HK-2 (cell line): ENCODE measurements around the gene CADM4.
"Not testable (repeated sequence)": the region's sequence is repeated elsewhere in the genome, so short reads cannot be mapped to it uniquely, and the experiment has no call there.

Source experiments
- DNase-seq: peaks from one replicate; pipeline ENCODE4 v3.0.0-alpha.2; 2018; ENCODE audit not compliant: unreplicated experiment

CADM4 gene

GRCh38 chr19:43664018-43664417 lies 24.4 kb upstream of the CADM4 start:
- no peak for DNase-seq

DNA sequence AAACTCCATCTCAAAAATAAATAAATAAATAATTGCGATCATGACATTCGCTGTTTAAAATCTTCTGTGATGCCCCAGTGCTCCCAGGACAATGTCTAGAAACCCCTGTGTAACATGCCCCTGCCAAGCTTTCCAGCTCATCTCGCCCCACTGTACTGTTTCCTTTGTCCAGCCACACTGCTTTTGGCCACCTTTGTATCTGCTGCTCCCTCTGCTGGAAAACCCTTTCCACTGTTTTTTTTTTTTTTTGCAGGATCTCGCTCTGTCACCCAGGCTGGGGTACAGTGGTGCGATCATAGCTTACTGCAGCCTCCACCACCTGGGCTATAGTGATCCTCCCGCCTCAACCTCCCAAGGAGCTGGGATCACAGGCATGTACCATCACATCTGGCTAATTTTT lies 22.8 kb upstream of the CADM4 start:
- DNase-seq: no peak

DNA sequence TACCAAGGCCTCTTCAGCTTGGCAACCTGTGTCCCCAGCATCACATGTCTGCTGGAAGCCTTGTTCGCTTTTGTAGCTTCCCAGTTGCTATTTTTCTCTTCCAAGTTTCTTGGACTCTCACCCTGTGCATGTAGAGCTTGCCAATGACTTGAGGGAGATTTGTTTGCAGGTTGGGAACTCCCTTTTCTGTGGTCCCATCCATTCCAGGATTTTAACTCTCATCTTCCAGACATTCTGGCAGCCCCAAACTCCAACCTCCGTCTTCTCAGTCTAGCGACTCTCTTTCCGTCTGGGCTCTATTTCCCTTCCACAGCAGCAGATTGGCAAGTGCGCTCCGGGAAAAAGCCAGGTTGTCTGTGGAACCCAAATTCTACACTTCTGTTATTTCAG lies 21.3 kb upstream of the CADM4 start:
- DNase-seq: no peak

DNA sequence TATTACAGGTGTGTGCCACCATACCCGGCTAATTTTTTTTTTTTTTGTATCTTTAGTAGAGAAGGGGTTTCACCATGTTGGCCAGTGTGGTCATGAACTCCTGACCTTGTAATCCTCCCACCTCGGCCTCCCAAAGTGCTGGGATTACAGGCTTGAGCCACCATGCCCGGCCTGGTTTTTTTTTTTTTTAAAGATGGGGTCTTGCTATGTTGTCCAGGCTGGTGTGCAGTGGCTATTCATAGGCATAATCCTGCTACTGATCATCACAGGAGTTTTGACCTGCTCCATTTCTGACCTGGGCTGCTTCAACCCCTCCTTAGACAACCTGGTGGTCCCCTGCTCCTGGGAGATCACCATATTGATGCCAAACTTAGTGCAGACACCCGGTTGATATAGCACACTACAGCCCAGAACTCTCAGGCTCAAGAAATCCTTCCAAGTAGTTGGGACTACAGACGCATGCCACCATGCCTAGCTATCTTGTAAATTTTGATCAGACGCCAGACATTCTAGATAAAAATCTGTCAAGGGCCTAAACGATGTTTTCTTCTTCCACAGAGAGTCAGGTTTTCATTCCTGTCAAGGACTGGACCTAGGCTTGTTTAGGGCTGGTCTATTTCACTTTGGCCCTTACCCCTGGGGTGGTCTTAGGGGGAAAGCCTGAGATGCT lies 20.8 kb upstream of the CADM4 start:
- no peak for DNase-seq

DNA sequence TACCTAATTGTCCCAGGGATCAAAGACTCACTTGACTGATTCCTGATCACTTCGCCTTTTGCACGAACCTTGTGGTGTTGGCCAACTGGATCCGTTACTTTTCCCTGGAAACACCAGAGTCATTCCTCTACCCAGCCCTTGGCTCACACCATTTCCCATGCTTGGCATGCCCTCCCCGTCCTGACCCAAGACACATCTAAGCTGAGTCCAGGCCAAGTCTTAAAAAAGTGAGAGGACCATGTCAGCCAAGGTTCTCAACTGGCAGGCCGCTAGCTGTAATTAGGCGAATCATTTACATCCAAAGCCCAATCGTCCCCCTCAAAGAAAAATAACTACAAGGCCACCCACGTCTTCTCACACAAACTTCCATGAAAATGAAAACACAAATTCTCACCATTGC lies 18.8 kb upstream of the CADM4 start:
- DNase-seq: no peak

DNA sequence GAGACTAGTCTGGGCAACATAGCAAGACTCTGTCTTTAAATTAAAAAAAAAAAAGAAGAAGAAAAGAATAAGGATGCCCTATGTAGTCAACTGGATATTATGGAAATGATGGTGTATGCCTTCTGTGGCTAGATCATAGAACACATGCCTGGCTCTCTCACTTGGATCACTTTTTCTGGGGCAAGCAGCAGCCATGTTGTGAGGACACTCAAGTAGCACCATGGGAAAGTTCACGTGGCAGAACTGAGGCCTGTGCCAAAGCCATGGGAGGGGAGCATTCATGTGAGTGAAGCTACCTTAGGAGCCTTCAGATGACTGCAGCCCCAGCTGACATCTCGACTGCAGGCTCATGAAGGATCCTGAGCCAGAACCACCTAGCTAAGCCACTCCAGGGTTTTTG lies 18.4 kb upstream of the CADM4 start:
- no peak for DNase-seq

DNA sequence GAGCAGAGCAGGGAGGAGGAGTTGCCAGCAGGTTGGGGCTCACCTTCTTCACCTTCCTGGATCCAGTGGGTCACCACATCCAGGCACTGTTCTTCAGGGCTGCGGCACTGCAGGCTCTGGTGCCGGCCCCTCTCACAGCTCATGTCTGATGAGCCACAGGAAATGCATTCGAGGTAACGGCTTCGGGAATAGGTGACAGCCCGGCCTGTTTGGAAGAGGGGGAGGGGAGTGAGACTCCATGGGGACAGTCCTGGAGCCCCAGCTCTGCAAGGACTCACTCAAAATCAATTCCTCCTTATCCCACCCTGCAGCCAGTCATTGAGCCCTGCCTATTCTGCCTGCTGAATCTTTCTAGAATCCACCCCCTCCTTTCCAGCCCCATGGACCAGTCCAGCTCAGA lies 16.8 kb upstream of the CADM4 start:
- DNase-seq: no peak

GRCh38 chr19:43652546-43652874 lies 12.9 kb upstream of the CADM4 start:
- DNase-seq: no peak

GRCh38 chr19:43651758-43652545 lies 12.3 kb upstream of the CADM4 start:
- peak; percentile 52 for DNase-seq

- DNase-seq: not testable (repeated sequence)
Observed at GRCh38 chr19:43650276-43650675, 10.6 kb upstream of the CADM4 start.

GRCh38 chr19:43649514-43649913 lies 9.9 kb upstream of the CADM4 start:
- DNase-seq: no peak

DNA sequence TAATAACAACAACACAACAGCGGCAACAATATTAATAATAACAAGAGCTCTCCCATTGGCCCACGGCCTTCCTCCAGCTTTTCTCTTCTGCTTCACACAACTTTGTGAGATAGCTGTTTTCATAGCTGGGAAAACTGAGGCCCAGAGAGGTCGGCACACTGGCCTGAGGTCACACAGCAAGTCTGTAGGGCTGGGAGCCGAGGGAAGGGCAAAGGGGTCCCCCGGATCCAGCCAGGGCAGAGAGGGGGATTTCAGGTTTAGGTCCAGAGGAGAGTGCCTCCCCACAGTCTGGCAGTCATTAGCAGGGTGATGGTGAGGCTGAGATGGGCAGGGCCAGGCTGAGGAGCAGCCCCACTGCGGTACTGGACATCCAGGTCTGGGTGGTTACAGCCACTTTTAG lies 9.0 kb upstream of the CADM4 start:
- no peak for DNase-seq

GRCh38 chr19:43644181-43644580 lies 4.5 kb upstream of the CADM4 start:
- no peak for DNase-seq

- DNase-seq: no peak
Observed at GRCh38 chr19:43643326-43643725, 3.7 kb upstream of the CADM4 start.

GRCh38 chr19:43642531-43642930 lies 2.9 kb upstream of the CADM4 start:
- DNase-seq: no peak

GRCh38 chr19:43641333-43641732 lies 1.7 kb upstream of the CADM4 start:
- DNase-seq: no peak

DNA sequence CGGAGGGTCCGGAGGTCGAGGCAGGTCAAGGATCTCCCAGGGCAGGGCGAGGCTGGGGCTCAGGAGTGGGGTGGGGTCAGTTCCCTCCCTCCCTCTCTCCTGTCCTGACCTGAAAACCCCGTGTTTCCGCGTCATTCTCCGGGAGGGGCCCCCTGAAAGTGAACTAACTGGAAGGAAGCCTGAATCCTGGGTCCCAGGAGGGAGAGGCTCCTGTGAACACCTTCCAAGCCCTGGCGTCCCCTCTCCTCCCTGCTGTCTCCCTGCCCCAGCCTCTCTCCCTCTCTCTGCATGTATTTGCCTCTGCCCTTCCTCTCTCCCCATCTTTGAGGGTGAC lies 741 bp upstream of the CADM4 start:
- no peak for DNase-seq

- DNase-seq: no peak
Observed at GRCh38 chr19:43638995-43639518, 593 bp downstream of the CADM4 start.

- DNase-seq: no peak
Observed at GRCh38 chr19:43638214-43638994, 1.2 kb downstream of the CADM4 start.

DNA sequence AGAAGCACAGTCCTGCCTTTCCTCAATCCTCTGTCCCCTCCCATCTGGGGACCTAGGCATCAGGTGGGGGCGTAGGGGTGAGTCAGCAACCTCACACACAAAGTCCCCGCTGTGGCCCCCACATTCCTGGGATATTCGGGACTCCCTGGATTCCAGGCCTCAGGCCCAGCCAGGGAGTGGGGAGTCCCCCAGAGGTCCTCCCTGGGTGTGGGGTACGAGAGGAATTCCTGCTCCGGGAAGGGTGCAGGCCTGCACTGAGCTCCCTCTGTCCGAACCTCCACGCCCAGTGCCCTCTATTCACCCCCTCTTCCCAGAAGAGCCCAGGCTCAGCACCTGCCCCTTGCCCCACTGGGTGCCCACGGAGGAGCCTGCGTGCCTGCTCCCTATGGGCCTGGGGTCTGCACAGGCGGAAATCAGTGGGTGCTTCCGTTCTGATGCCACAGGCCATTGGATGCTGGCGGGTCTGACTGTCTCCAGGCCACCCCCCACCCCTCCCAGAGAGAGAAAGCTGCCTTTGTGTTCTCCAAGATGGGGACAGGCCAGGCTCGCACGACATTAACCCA lies 3.4 kb downstream of the CADM4 start:
- DNase-seq: no peak

GRCh38 chr19:43635561-43635940 lies 4.1 kb downstream of the CADM4 start:
- not testable (repeated sequence) for DNase-seq

DNA sequence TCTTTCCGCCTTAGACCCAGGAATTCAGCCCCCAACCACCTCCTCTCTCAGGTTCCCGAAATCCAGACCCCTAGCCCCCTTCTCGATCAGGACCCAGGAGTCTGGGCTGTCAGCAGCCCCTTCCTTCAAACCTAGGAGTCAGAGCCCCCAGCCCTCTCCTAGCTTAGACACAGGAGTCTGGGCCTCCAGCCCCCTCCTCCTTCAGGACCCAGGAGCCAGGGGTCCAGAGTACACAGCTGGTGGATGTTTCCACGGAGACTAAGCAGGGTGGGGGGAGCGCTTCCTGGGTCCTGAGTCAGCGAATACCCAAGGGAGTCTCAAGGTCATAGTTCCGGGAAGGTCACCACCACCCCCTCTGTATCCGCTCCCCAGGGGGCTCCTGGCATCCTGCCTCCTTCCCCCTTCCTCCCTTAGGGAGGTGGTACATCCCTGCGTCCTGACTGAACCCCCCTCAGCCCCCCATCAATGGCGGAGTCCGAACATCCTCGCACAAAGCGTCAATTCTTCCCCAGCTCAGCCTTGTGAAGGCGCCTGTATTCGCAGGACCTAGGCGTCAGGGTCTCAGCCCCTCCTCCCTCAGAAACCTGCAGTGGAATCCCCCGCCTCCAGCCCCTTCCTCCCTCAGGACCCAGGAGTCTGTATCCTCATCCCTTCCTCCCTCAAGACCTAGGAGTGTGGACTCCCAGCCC lies 4.6 kb downstream of the CADM4 start:
- no peak for DNase-seq
